Psoas muscle (tissue), 8 donors: ENCODE measurements around the gene CERS5. TPM values are rescaled to one million over a fixed set of nuclear protein-coding genes. Genes with fewer than 3 reads are reported as not detected.
A peak's percentile ranks its signal among the peaks of the same experiment; 100 is the strongest.

Source experiments
- ATAC-seq, 4 donors: fragments of 200-7000 bp; cut with Tn5 transposase; one replicate each; pipeline ENCODE4 v1.9.1; 2020; ENCODE audit warnings: moderate library complexity in 3 of 4, mild to moderate bottlenecking in 2 of 4
- DNase-seq, 2 donors: peaks; one replicate each; pipeline ENCODE4 v3.0.0-alpha.2; 2020
- H3K27ac ChIP-seq: fragments of 200-600 bp; one replicate; pipeline ENCODE4 v1.8.0; 2022
- H3K27me3 ChIP-seq, 3 donors: fragments of 200-600 bp in 1 of 3; one replicate each; pipeline versions ENCODE4 v1.6.1 to v1.8.0; 2013 to 2022; ENCODE audit warnings: low read length in 2 of 3, mild to moderate bottlenecking in 2 of 3, moderate library complexity in 1 of 3; ENCODE audit not compliant: insufficient read depth in 3 of 3
- H3K36me3 ChIP-seq, 2 donors: fragments of 200-600 bp in 1 of 2; one replicate each; pipeline versions ENCODE4 v1.6.1 to v1.8.0; 2013 to 2022; ENCODE audit warnings: low read depth in 1 of 2, mild to moderate bottlenecking in 1 of 2, moderate library complexity in 1 of 2; ENCODE audit not compliant: insufficient read depth in 1 of 2
- H3K4me1 ChIP-seq: fragments of 200-600 bp; one replicate; pipeline ENCODE4 v1.8.0; 2022
- H3K4me3 ChIP-seq: fragments of 200-600 bp; one replicate; pipeline ENCODE4 v1.8.0; 2022; ENCODE audit warnings: mild to moderate bottlenecking
- H3K9me3 ChIP-seq: fragments of 200-600 bp; one replicate; pipeline ENCODE4 v1.8.0; 2022
- WGBS, 3 donors: extraction: QIAGEN DNeasy Blood & Tissue Kit; methylation state at CpG; one replicate each; pipeline versions ENCODE4 v1.1.6 to v1.1.7; 2013; 5-methylcytosine and 5-hydroxymethylcytosine counted together
- intact Hi-C, 2 donors: fragments of 100-400 bp; cut with DNase I; formaldehyde crosslinking; loops; one replicate each; pipeline versions ENCODE4 v1.11.0 to v1.14.2; 2022
- polyA plus RNA-seq, 3 donors: library from polyadenylated mRNA; stranded (reverse); fragments of 200-250 nt; gene quantifications; one replicate each; pipeline ENCODE4 v1.2.3, GENCODE V29; 2013
- total RNA-seq, 4 donors: library from RNA; stranded (reverse); fragmentation: NEBNext Ultra II Directional in 2 of 4; extraction: Animal tissue kit (Norgen Biotek cat#: 25700) in 2 of 4; gene quantifications; one replicate each; pipeline versions ENCODE4 v1.2.1 to v1.2.4, GENCODE V29; 2021 to 2023
- TF ChIP-seq, protein P1 (sequence below): fragments of 200-600 bp; IDR thresholded peaks from one replicate; pipeline ENCODE4 v1.8.0; 2022; ENCODE audit warnings: antibody characterized with exemption
- donor health status: healthy with polysubstance abuse.
- donor health status: DM: no; HTN: no; CAD: no; lungs with moderate emphysema.
- donor health status: Bipolar disorder and iron deficiency.
- donor health status: healthy.
- donor health status: DM: yes; HTN: yes; CAD: no.
- donor health status: DM: no; HTN: no; CAD: no.
- donor health status: DM: no; HTN: no; CAD: no.
- donor health status: DM: yes; HTN: yes; CAD: no.

Gene CERS5
- total and polyA plus RNA-seq, 7 donors, result 5.2 to 10.7 (median 7.2) TPM

DNA sequence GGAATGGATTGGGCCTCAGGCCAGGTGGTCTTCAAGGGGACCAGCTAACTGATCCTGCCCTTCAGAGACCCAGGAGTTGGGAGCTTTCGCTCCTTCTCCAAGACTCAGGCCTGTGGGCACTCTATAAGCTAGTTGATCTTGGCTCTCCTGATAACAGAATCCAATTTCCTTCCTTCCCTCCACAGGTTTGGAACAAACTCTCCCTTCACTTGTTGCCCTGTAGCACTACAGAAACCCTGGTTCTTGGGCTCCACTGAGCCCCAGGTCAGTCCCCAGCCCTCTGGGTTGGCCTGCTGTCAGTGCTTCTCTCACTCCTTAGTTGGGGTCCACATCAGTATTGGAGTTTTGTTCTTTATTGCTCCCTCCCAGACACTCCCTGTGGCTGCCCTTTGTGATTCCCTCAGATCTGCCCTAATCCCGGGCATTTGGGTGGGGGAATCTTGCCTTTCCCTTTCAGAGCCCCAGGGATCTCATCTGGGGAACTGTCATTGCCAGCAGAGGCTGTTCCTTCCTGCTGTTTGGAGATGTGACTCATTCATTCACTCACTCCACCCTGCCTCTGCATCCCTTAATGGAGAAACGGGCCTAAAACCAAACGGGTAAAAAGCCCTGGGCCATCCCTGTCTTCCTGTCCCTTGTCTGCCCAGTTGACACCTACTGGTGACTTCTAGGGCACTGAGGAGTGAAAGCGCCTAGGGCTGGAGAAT, 67.7 kb downstream of the CERS5 start:
- H3K9me3 ChIP-seq, result no peaks in the 10 kb centered on the region
- TF ChIP-seq, protein P1, sequence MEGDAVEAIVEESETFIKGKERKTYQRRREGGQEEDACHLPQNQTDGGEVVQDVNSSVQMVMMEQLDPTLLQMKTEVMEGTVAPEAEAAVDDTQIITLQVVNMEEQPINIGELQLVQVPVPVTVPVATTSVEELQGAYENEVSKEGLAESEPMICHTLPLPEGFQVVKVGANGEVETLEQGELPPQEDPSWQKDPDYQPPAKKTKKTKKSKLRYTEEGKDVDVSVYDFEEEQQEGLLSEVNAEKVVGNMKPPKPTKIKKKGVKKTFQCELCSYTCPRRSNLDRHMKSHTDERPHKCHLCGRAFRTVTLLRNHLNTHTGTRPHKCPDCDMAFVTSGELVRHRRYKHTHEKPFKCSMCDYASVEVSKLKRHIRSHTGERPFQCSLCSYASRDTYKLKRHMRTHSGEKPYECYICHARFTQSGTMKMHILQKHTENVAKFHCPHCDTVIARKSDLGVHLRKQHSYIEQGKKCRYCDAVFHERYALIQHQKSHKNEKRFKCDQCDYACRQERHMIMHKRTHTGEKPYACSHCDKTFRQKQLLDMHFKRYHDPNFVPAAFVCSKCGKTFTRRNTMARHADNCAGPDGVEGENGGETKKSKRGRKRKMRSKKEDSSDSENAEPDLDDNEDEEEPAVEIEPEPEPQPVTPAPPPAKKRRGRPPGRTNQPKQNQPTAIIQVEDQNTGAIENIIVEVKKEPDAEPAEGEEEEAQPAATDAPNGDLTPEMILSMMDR, result no peak
- no peak overlapping the region for H3K4me3 ChIP-seq
- peaks cover 9% of the 10 kb centered on the region for H3K4me1 ChIP-seq
- DNase-seq (no peak), ATAC-seq (no peak)
- H3K27me3 ChIP-seq, result no peaks in the 10 kb centered on the region
- H3K27ac ChIP-seq, result no peak overlapping the region
- intact Hi-C loops, result no loop called here
- WGBS, 3 donors, result 67 to 72% (median 68%) methylated on average over 5 of the region's 5 CpGs
- H3K36me3 ChIP-seq, result peaks cover 26 to 63% of the 10 kb centered on the region in 2 donors

DNA sequence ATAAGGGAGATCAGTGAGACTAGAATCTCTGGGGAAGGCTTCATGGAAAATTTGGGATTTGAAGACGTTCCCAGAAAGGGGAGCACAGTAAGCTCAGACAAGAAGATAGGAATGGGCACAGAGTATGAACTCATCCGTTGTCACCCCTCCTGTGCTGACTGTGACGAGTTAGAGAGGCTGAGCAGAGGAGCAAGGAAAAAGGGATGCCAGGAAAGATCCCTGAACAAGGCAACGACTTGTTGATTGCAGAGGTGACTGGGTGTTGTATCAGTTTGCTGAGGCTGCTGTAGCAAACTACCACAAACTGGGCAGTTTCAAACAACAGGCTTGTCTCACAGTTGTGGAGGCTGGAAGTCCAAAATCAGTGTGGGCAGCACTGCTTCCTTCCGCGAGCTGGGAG, 69.2 kb downstream of the CERS5 start:
- intact Hi-C loops, result no loop called here
- DNase-seq (no peak), ATAC-seq (no peak)
- TF ChIP-seq, protein P1, result no peak
- Histone ChIP-seq H3K27me3 (no peaks in the 10 kb centered on the region), H3K36me3 (peaks cover 29 to 78% of the 10 kb centered on the region in 2 donors), H3K9me3 (no peaks in the 10 kb centered on the region), H3K4me3 (no peak overlapping the region), H3K4me1 (peaks cover 1% of the 10 kb centered on the region), H3K27ac (no peak overlapping the region)
- WGBS, 3 donors, result 87 to 93% (median 89%) methylated on average over 6 of the region's 6 CpGs

DNA sequence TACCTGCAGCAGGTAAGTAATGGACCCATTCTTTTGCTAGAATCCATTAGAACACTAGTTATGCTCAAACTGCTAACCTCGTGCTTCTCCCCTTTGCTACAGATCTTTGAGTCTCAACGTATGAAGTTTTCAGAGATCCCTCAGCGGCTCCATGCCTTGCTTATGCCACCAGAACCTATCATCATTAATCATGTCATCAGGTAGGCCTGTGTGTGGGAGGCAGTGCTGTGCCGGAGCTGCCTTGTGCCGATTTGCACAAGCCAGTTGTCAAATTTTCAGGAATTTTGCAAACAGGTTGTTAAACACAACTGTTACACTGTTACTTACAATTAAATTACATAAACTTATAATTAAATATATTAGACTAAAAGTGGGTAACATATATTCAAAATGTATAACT, 76.8 kb downstream of the CERS5 start:
- no peak for ATAC-seq
- H3K36me3 ChIP-seq, result peaks cover 14 to 89% of the 10 kb centered on the region in 2 donors
- H3K27ac ChIP-seq, result peak overlapping the region; percentile 23
- H3K4me3 ChIP-seq, result no peak overlapping the region
- TF ChIP-seq, protein P1, result no peak
- peaks cover 11% of the 10 kb centered on the region for H3K4me1 ChIP-seq
- no peaks in the 10 kb centered on the region for H3K9me3 ChIP-seq
- intact Hi-C loops, result no loop called here
- 61 to 88% (median 70%) methylated on average over 5 of the region's 5 CpGs for WGBS, 3 donors
- DNase-seq, result no peak
- no peaks in the 10 kb centered on the region for H3K27me3 ChIP-seq

DNA sequence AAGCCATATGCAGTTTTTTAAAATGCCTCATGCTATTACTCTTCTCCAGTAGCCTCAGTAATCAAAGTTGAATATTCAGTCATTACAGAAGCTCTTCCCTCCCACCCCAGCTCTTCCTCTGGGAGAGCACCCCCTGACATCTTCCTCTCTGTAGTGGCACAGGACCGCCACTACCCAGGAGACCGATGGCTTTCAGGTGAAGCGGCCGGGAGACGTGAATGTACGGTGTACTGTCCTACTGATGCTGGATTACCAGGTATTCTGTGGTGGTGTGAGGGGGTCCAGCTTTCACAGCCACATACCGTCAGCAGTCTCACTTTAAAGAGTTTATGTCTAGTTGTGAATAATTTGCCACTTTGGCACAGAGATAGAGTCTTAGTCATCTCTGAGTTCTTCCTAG, 77.4 kb downstream of the CERS5 start:
- Histone ChIP-seq H3K27ac (no peak overlapping the region), H3K27me3 (no peaks in the 10 kb centered on the region), H3K36me3 (peaks cover 12 to 83% of the 10 kb centered on the region in 2 donors), H3K4me1 (peaks cover 11% of the 10 kb centered on the region), H3K9me3 (no peaks in the 10 kb centered on the region), H3K4me3 (no peak overlapping the region)
- TF ChIP-seq, protein P1, result no peak
- 93 to 96% (median 95%) methylated on average over 7 of the region's 7 CpGs for WGBS, 3 donors
- DNase-seq (no peak), ATAC-seq (no peak)
- intact Hi-C loops, result loop anchor here in 1 of 2 donors (5.0 kb wide), 1 partner anchor 78 kb away; the partner anchor contains the start of gene CERS5
